AG08395 (cell line): ENCODE results near the gene HECTD4.
"Not testable (repeated sequence)": the region's sequence is repeated elsewhere in the genome, so short reads cannot be mapped to it uniquely, and the experiment has no call there.

Experiments used
- DNase-seq: peaks from one replicate; pipeline ENCODE4 v3.0.0; 2012; ENCODE audit warnings: mixed read lengths, low spot score

Gene HECTD4

GRCh38 chr12:112381883-112382796 is at the start of gene HECTD4:
HECTD4 (minus strand) TSS chr12:112382431; CDS start chr12:112382128, 303 bp downstream.
- peak; percentile 97 for DNase-seq

GRCh38 chr12:112431965-112432364 is 49.7 kb upstream of the HECTD4 start:
- no peak for DNase-seq

- DNase-seq = no peak
Observed at GRCh38 chr12:112430929-112431328, 48.7 kb upstream of the HECTD4 start.

GRCh38 chr12:112427760-112428159 is 45.5 kb upstream of the HECTD4 start:
- no peak for DNase-seq

- no peak for DNase-seq
Observed at GRCh38 chr12:112425582-112426382, 43.6 kb upstream of the HECTD4 start.

- no peak for DNase-seq
Observed at GRCh38 chr12:112424126-112424525, 41.9 kb upstream of the HECTD4 start.

GRCh38 chr12:112422531-112422930 is 40.3 kb upstream of the HECTD4 start:
- DNase-seq = peak; percentile 38

- DNase-seq = no peak
Observed at GRCh38 chr12:112421363-112421762, 39.1 kb upstream of the HECTD4 start.

GRCh38 chr12:112420740-112421139 is 38.5 kb upstream of the HECTD4 start:
- DNase-seq = no peak

GRCh38 chr12:112419297-112420133 is 37.3 kb upstream of the HECTD4 start:
- DNase-seq = peak; percentile 87

GRCh38 chr12:112418608-112419296 is 36.5 kb upstream of the HECTD4 start, which contains the start of gene PTPN11:
PTPN11 (plus strand) TSS chr12:112418947; CDS start chr12:112419112, 165 bp downstream.
- peak; percentile 91 for DNase-seq

GRCh38 chr12:112418273-112418607 is 36.0 kb upstream of the HECTD4 start:
- DNase-seq = no peak

- DNase-seq = not testable (repeated sequence)
Observed at GRCh38 chr12:112415457-112415856, 33.2 kb upstream of the HECTD4 start.

GRCh38 chr12:112413855-112414625 is 31.8 kb upstream of the HECTD4 start:
- no peak for DNase-seq

- no peak for DNase-seq
Observed at GRCh38 chr12:112409906-112410244, 27.6 kb upstream of the HECTD4 start.

- peak; percentile 93 for DNase-seq
Observed at GRCh38 chr12:112409064-112409905, 27.1 kb upstream of the HECTD4 start, which contains the start of gene RPL6. RPL6 (minus strand) TSS chr12:112409605; CDS start chr12:112408656, 949 bp downstream.

- DNase-seq = no peak
Observed at GRCh38 chr12:112408621-112409020, 26.4 kb upstream of the HECTD4 start.

GRCh38 chr12:112407683-112408082 is 25.5 kb upstream of the HECTD4 start:
- not testable (repeated sequence) for DNase-seq
